ENCODE results near the gene SCN5A. TPM values are rescaled to one million over a fixed set of nuclear protein-coding genes. Genes with fewer than 3 reads are reported as not detected.

The SCN5A gene
- total RNA-seq, 1 donor from 2014 or later = 4.2 TPM

GRCh38 chr3:38628835-38629234 is 20.7 kb downstream of the SCN5A start:
- no peaks in the 10 kb centered on the region for H3K4me1 Mint-ChIP-seq (ENCODE audit: low read depth)
- TF ChIP-seq CTCF (IDR thresholded peaks at IDR 0.05; ENCODE audit: unreplicated experiment) = no peak
- H3K27me3 Mint-ChIP-seq = peaks cover 7% of the 10 kb centered on the region
- H3K9me3 Mint-ChIP-seq (ENCODE audit: low read depth) = no peaks in the 10 kb centered on the region
- no peak overlapping the region for H3K27ac Mint-ChIP-seq
- DNase-seq (ENCODE audit: low spot score, unreplicated experiment) = no peak
- H3K36me3 Mint-ChIP-seq (ENCODE audit: insufficient read depth) = no peaks in the 10 kb centered on the region
- H3K4me3 Mint-ChIP-seq (ENCODE audit: low read depth) = no peak overlapping the region

GRCh38 chr3:38627956-38628355 is 21.5 kb downstream of the SCN5A start:
- TF ChIP-seq CTCF (IDR thresholded peaks at IDR 0.05; ENCODE audit: unreplicated experiment) = peak; percentile 53

GRCh38 chr3:38626171-38626570 is 23.3 kb downstream of the SCN5A start:
- H3K4me3 Mint-ChIP-seq (ENCODE audit: low read depth) = no peak overlapping the region
- no peaks in the 10 kb centered on the region for H3K4me1 Mint-ChIP-seq (ENCODE audit: low read depth)
- H3K36me3 Mint-ChIP-seq (ENCODE audit: insufficient read depth) = no peaks in the 10 kb centered on the region

More at GRCh38 chr3:38627956-38628355, 21.5 kb downstream of the SCN5A start:
- Mint-ChIP-seq H3K36me3 (ENCODE audit: insufficient read depth) (no peaks in the 10 kb centered on the region), H3K27me3 (peaks cover 3% of the 10 kb centered on the region), H3K27ac (no peak overlapping the region), H3K9me3 (ENCODE audit: low read depth) (no peaks in the 10 kb centered on the region), H3K4me1 (ENCODE audit: low read depth) (no peaks in the 10 kb centered on the region), H3K4me3 (ENCODE audit: low read depth) (no peak overlapping the region)
- DNase-seq (ENCODE audit: low spot score, unreplicated experiment) = no peak

GRCh38 chr3:38623539-38623938 is 25.9 kb downstream of the SCN5A start:
- TF ChIP-seq CTCF (IDR thresholded peaks at IDR 0.05; ENCODE audit: unreplicated experiment) = peak; percentile 60
- Mint-ChIP-seq H3K4me1 (ENCODE audit: low read depth) (no peaks in the 10 kb centered on the region), H3K36me3 (ENCODE audit: insufficient read depth) (no peaks in the 10 kb centered on the region), H3K27me3 (no peaks in the 10 kb centered on the region), H3K4me3 (ENCODE audit: low read depth) (no peak overlapping the region), H3K27ac (peak overlapping the region; percentile 37), H3K9me3 (ENCODE audit: low read depth) (no peaks in the 10 kb centered on the region)
- DNase-seq (ENCODE audit: low spot score, unreplicated experiment) = peak; percentile 48

More at GRCh38 chr3:38626171-38626570, 23.3 kb downstream of the SCN5A start:
- H3K27ac Mint-ChIP-seq = no peak overlapping the region
- peaks cover 3% of the 10 kb centered on the region for H3K27me3 Mint-ChIP-seq
- no peak for TF ChIP-seq CTCF (IDR thresholded peaks at IDR 0.05; ENCODE audit: unreplicated experiment)
- H3K9me3 Mint-ChIP-seq (ENCODE audit: low read depth) = no peaks in the 10 kb centered on the region
- no peak for DNase-seq (ENCODE audit: low spot score, unreplicated experiment)

GRCh38 chr3:38622336-38622735 is 27.2 kb downstream of the SCN5A start:
- no peak overlapping the region for H3K4me3 Mint-ChIP-seq (ENCODE audit: low read depth)
- DNase-seq (ENCODE audit: low spot score, unreplicated experiment) = no peak
- no peak for TF ChIP-seq CTCF (IDR thresholded peaks at IDR 0.05; ENCODE audit: unreplicated experiment)
- peaks cover 7% of the 10 kb centered on the region for H3K27me3 Mint-ChIP-seq
- H3K36me3 Mint-ChIP-seq (ENCODE audit: insufficient read depth) = no peaks in the 10 kb centered on the region
- H3K27ac Mint-ChIP-seq = no peak overlapping the region
- no peaks in the 10 kb centered on the region for H3K4me1 Mint-ChIP-seq (ENCODE audit: low read depth)
- no peaks in the 10 kb centered on the region for H3K9me3 Mint-ChIP-seq (ENCODE audit: low read depth)
